Right lobe of liver (tissue), 4 donors: ENCODE results near the gene IGSF10.

Experiments
- CTCF ChIP-seq, 4 donors: fragments of 200-600 bp in 3 of 4; fragments of 450-650 bp in 1 of 4; IDR thresholded peaks; one replicate each; pipeline versions ENCODE4 v1.5.1 to v1.8.0; 2016 to 2022; ENCODE audit warnings: antibody characterized with exemption in 4 of 4, mild to moderate bottlenecking in 2 of 4
- POLR2A ChIP-seq: fragments of 450-650 bp; IDR thresholded peaks from one replicate; pipeline ENCODE4 v1.6.1; 2017; ENCODE audit warnings: antibody characterized with exemption, mild to moderate bottlenecking
- donor health status: DM: no; HTN: no; CAD: no.
- donor health status: DM: no; HTN: no; CAD: no.
- donor health status: DM: no; HTN: yes; CAD: no.

GRCh38 chr3:151477591-151478334 is 16.9 kb upstream of the IGSF10 start:
- TF ChIP-seq CTCF (IDR thresholded peaks at IDR 0.05): no peak
- no peak for TF ChIP-seq POLR2A
